Activated CD8-positive, alpha-beta T cell treated with anti-CD3 and anti-CD28 coated beads for 36 hours (primary cell): Measurements from ENCODE around the gene PRIM2. TPM values are rescaled to one million over a fixed set of nuclear protein-coding genes. Genes with fewer than 3 reads are reported as not detected.
"Not testable (repeated sequence)": the region's sequence is repeated elsewhere in the genome, so short reads cannot be mapped to it uniquely, and the experiment has no call there.

Experiments used
- ATAC-seq: fragments of 200-7000 bp; cut with Tn5 transposase; one replicate; pipeline ENCODE4 v1.10.0; 2021; ENCODE audit warnings: mild to moderate bottlenecking, moderate library complexity
- CTCF ChIA-PET: fragments of 350-600 bp; sonication (Branson Sonifier 250); formaldehyde crosslinking; loops from one replicate; lab custom pipeline; 2021; ENCODE audit warnings: antibody characterized with exemption; lab: Charles Lee
- POLR2A ChIA-PET: fragments of 350-600 bp; sonication (Branson Sonifier 250); formaldehyde crosslinking; loops from one replicate; lab custom pipeline; 2021; ENCODE audit warnings: antibody characterized with exemption; lab: Charles Lee
- DNase-seq: peaks from one replicate; pipeline ENCODE4 v3.0.0-alpha.2; 2020
- H3K27ac Mint-ChIP-seq: one replicate; pipeline ENCODE4 v1.8.0; 2021; ENCODE audit warnings: mild to moderate bottlenecking, mixed read lengths
- H3K27me3 Mint-ChIP-seq: one replicate; pipeline ENCODE4 v1.8.0; 2021; ENCODE audit warnings: mixed read lengths
- H3K36me3 Mint-ChIP-seq: one replicate; pipeline ENCODE4 v1.8.0; 2021; ENCODE audit warnings: low read depth, mixed read lengths
- H3K4me1 Mint-ChIP-seq: one replicate; pipeline ENCODE4 v1.8.0; 2021; ENCODE audit warnings: low read depth, mixed read lengths
- H3K4me3 Mint-ChIP-seq: one replicate; pipeline ENCODE4 v1.8.0; 2021; ENCODE audit warnings: mild to moderate bottlenecking, moderate library complexity, mixed read lengths
- H3K9me3 Mint-ChIP-seq: one replicate; pipeline ENCODE4 v1.8.0; 2021; ENCODE audit warnings: mixed read lengths
- CTCF ChIP-seq: fragments of 200-600 bp; IDR thresholded peaks from one replicate; pipeline ENCODE4 v1.8.0; 2022; ENCODE audit warnings: antibody characterized with exemption, mild to moderate bottlenecking
- intact Hi-C: fragments of 100-400 bp; cut with micrococcal nuclease; formaldehyde crosslinking; loops from one replicate; pipeline ENCODE4 v1.10.0; 2022
- total RNA-seq, 2 experiments: library from RNA; stranded (reverse); gene quantifications; one replicate each; pipeline ENCODE4 v1.2.3, GENCODE V29; 2021

Gene PRIM2
- total RNA-seq, 2 experiments from 2014 or later = 41.8 to 42.0 TPM

- Mint-ChIP-seq H3K36me3 (peaks cover 57% of the 10 kb centered on the region), H3K9me3 (peaks cover 27% of the 10 kb centered on the region)
- intact Hi-C loops, DNase-seq, ATAC-seq, POLR2A ChIA-PET, H3K27ac Mint-ChIP-seq, CTCF ChIA-PET, H3K4me1 Mint-ChIP-seq, H3K27me3 Mint-ChIP-seq, H3K4me3 Mint-ChIP-seq: not testable (repeated sequence)
These were observed 74.6 kb downstream of the PRIM2 start for GRCh38 chr6:57392047-57392446.

GRCh38 chr6:57419341-57419740 is 101.9 kb downstream of the PRIM2 start:
- H3K27me3 Mint-ChIP-seq, intact Hi-C loops, POLR2A ChIA-PET, CTCF ChIA-PET, H3K4me3 Mint-ChIP-seq, H3K4me1 Mint-ChIP-seq, H3K9me3 Mint-ChIP-seq, ATAC-seq, H3K27ac Mint-ChIP-seq, DNase-seq: not testable (repeated sequence)
- peaks cover 16% of the 10 kb centered on the region for H3K36me3 Mint-ChIP-seq

- no peak for DNase-seq
These were observed 104.1 kb downstream of the PRIM2 start for GRCh38 chr6:57421503-57421902.

GRCh38 chr6:57423468-57423867 is 106.0 kb downstream of the PRIM2 start:
- Mint-ChIP-seq H3K4me1 (peaks cover 2% of the 10 kb centered on the region), H3K4me3 (no peak overlapping the region), H3K36me3 (peaks cover 10% of the 10 kb centered on the region), H3K27ac (no peak overlapping the region), H3K9me3 (no peaks in the 10 kb centered on the region), H3K27me3 (no peaks in the 10 kb centered on the region)
- intact Hi-C loops = no loop called here
- no peak for TF ChIP-seq CTCF
- ChIA-PET CTCF (no interaction called here), POLR2A (no interaction called here)
- DNase-seq (no peak), ATAC-seq (no peak)

More at GRCh38 chr6:57421503-57421902, 104.1 kb downstream of the PRIM2 start:
- Mint-ChIP-seq H3K4me1 (peaks cover 2% of the 10 kb centered on the region), H3K9me3 (no peaks in the 10 kb centered on the region), H3K27me3 (no peaks in the 10 kb centered on the region), H3K4me3 (no peak overlapping the region), H3K27ac (no peak overlapping the region), H3K36me3 (peaks cover 10% of the 10 kb centered on the region)
- intact Hi-C loops = no loop called here
- ChIA-PET POLR2A (no interaction called here), CTCF (no interaction called here)
- no peak for ATAC-seq
- TF ChIP-seq CTCF = no peak

- Mint-ChIP-seq H3K4me1 (peaks cover 18% of the 10 kb centered on the region), H3K27ac (peak overlapping the region; percentile 43)
- DNase-seq, CTCF ChIA-PET, H3K27me3 Mint-ChIP-seq, intact Hi-C loops, H3K36me3 Mint-ChIP-seq, H3K9me3 Mint-ChIP-seq, ATAC-seq, POLR2A ChIA-PET, H3K4me3 Mint-ChIP-seq: not testable (repeated sequence)
These were observed 114.3 kb downstream of the PRIM2 start for GRCh38 chr6:57431742-57432141.

GRCh38 chr6:57432157-57432556 is 114.7 kb downstream of the PRIM2 start:
- Mint-ChIP-seq H3K27me3 (no peaks in the 10 kb centered on the region), H3K27ac (no peak overlapping the region)
- no peak for ATAC-seq

More at GRCh38 chr6:57432157-57432556, 114.7 kb downstream of the PRIM2 start:
- ChIA-PET CTCF (no interaction called here), POLR2A (no interaction called here)
- peaks cover 3% of the 10 kb centered on the region for H3K36me3 Mint-ChIP-seq
- no peak for TF ChIP-seq CTCF
- H3K4me3 Mint-ChIP-seq = no peak overlapping the region
- no peak for DNase-seq
- H3K4me1 Mint-ChIP-seq = peaks cover 18% of the 10 kb centered on the region
- intact Hi-C loops = no loop called here
- H3K9me3 Mint-ChIP-seq = no peaks in the 10 kb centered on the region
